Measurements from ENCODE around the gene SUSD3.
"Not testable (repeated sequence)": the region's sequence is repeated elsewhere in the genome, so short reads cannot be mapped to it uniquely, and the experiment has no call there.

The SUSD3 gene

GRCh38 chr9:93114169-93114983, 55.9 kb downstream of the SUSD3 start:
- FAIRE-seq: no peak

- FAIRE-seq: no peak
Observed at GRCh38 chr9:93114984-93115335, 56.5 kb downstream of the SUSD3 start.

GRCh38 chr9:93115486-93116071, 57.1 kb downstream of the SUSD3 start:
- FAIRE-seq: no peak

- no peak for FAIRE-seq
Observed at GRCh38 chr9:93116072-93116961, 57.8 kb downstream of the SUSD3 start.

- FAIRE-seq: not testable (repeated sequence)
Observed at GRCh38 chr9:93117521-93117920, 59.0 kb downstream of the SUSD3 start.

- no peak for FAIRE-seq
Observed at GRCh38 chr9:93117924-93118862, 59.7 kb downstream of the SUSD3 start.

GRCh38 chr9:93118863-93119702, 60.6 kb downstream of the SUSD3 start:
- FAIRE-seq: no peak

GRCh38 chr9:93119703-93119952, 61.1 kb downstream of the SUSD3 start:
- no peak for FAIRE-seq

GRCh38 chr9:93119953-93120845, 61.7 kb downstream of the SUSD3 start:
- no peak for FAIRE-seq

- FAIRE-seq: no peak
Observed at GRCh38 chr9:93120846-93121315, 62.4 kb downstream of the SUSD3 start.

- no peak for FAIRE-seq
Observed at GRCh38 chr9:93121316-93122241, 63.1 kb downstream of the SUSD3 start.

GRCh38 chr9:93122721-93123221, 64.3 kb downstream of the SUSD3 start:
- FAIRE-seq: no peak

- FAIRE-seq: no peak
Observed at GRCh38 chr9:93123561-93124283, 65.2 kb downstream of the SUSD3 start.

GRCh38 chr9:93124793-93125192, 66.3 kb downstream of the SUSD3 start:
- no peak for FAIRE-seq

GRCh38 chr9:93125331-93125894, 66.9 kb downstream of the SUSD3 start:
- no peak for FAIRE-seq

- no peak for FAIRE-seq
Observed at GRCh38 chr9:93126151-93126781, 67.8 kb downstream of the SUSD3 start.

GRCh38 chr9:93126825-93127368, 68.4 kb downstream of the SUSD3 start:
- FAIRE-seq: no peak
